Neural crest cell (in vitro differentiated cells): Measurements from ENCODE around the gene FOXJ3. TPM values are rescaled to one million over a fixed set of nuclear protein-coding genes. Genes with fewer than 3 reads are reported as not detected.
A peak's percentile ranks its signal among the peaks of the same experiment; 100 is the strongest.

Source experiments
- DNase-seq: peaks from one replicate; pipeline ENCODE4 v3.0.0; 2021; ENCODE audit warnings: low read depth, mixed read lengths, low spot score
- H3K27ac Mint-ChIP-seq: one replicate; pipeline ENCODE4 v1.8.0; 2021; ENCODE audit warnings: mild to moderate bottlenecking, mixed read lengths; ENCODE audit not compliant: unreplicated experiment
- H3K27me3 Mint-ChIP-seq: 2 replicates; pipeline ENCODE4 v1.8.0; 2021; ENCODE audit warnings: low read depth, mild to moderate bottlenecking, mixed read lengths
- H3K36me3 Mint-ChIP-seq: 2 replicates; pipeline ENCODE4 v1.8.0; 2021; ENCODE audit warnings: low read depth, mild to moderate bottlenecking, mixed read lengths
- H3K4me1 Mint-ChIP-seq: 2 replicates; pipeline ENCODE4 v1.8.0; 2021; ENCODE audit warnings: mixed read lengths
- H3K4me3 Mint-ChIP-seq: one replicate; pipeline ENCODE4 v1.8.0; 2021; ENCODE audit warnings: mild to moderate bottlenecking, mixed read lengths
- H3K9me3 Mint-ChIP-seq: 2 replicates; pipeline ENCODE4 v1.8.0; 2021; ENCODE audit warnings: mixed read lengths
- CTCF ChIP-seq: fragments of 200-600 bp; sonication (generic); conservative IDR thresholded peaks from 2 replicates; pipeline ENCODE4 v1.5.0; 2021; ENCODE audit warnings: antibody characterized with exemption, mild to moderate bottlenecking
- total RNA-seq: library from RNA; stranded (reverse); gene quantifications from 2 replicates; pipeline ENCODE4 v1.2.1, GENCODE V29; 2021

The FOXJ3 gene
- total RNA-seq, 1 donor from 2014 or later, result 40.2 TPM

DNA sequence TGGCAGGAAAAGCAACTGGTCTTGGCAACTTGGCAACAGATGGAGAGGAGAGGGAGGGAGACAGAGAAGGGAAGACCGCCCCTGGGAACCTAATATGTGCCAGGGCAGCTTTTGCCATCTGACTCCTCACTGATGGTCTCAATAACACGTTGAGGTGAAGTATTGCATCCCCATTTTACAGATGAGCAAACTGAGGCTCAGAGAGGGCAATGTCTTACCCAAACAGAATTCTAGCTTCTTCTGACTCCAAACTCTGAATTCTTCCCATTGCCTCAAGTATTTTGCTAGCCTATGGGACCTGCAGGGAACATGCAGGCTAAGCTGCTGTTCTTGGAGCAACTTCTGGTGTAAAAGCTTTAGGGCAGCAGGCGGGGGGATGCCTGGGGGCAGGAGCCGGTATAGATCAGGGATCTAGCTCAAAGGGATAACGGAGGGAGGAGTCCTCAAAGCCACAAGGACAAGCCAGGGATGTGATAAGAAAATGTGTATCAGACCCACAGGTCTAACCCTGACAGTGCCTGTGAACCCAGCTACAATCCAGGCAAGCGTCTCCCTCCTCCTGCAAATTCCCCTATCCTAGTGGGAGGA is 163.3 kb downstream of the FOXJ3 start:
- H3K9me3 Mint-ChIP-seq, result no peaks in the 10 kb centered on the region
- peaks cover 20% of the 10 kb centered on the region for H3K4me1 Mint-ChIP-seq
- no peak for DNase-seq
- H3K27ac Mint-ChIP-seq, result no peak overlapping the region
- no peaks in the 10 kb centered on the region for H3K27me3 Mint-ChIP-seq
- no peaks in the 10 kb centered on the region for H3K36me3 Mint-ChIP-seq
- H3K4me3 Mint-ChIP-seq, result peak overlapping the region; percentile 51
- TF ChIP-seq CTCF, result no peak

DNA sequence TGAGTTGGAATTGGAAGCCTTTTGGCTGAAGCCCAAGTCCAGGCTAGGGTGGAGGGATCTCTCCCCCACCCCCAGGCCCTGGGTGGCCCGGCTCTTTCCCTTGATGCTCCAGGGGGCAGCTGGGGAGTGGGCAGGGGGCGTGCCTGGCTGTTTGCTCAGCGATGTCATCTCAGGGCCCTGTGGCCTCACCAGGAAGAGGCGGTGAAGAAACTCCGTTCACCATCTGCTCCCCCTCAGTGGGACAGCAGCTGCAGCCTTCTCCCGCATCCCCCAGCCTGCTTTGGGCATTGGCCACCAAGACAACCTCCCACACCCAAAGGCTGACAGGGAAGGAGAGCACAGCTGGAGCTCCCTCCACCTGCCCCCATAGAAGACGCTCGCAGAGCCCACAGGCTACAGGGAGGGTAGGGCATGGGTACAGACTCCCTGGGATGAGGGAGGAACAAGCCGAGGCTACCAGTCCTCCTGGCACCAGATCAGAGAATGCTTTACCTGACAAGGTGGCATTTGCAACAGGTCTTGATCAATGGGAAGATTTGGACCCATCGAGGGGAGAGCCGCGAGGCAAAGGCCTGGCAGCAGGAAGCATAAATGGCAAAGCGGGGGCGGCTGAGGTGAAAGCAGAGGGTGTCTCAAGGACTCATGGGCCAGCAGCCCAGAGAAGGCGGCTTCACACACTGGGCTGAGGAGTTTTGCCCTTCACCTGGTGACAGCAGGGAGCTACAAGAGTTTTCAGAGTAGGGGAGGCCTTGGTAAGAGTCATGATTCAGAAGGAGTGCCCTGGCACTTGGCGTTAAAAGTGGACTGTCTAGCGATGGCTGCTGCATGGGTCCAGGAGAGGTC is 164.0 kb downstream of the FOXJ3 start:
- Mint-ChIP-seq H3K27me3 (no peaks in the 10 kb centered on the region), H3K36me3 (no peaks in the 10 kb centered on the region), H3K9me3 (no peaks in the 10 kb centered on the region), H3K4me1 (peaks cover 23% of the 10 kb centered on the region), H3K4me3 (no peak overlapping the region), H3K27ac (no peak overlapping the region)
- TF ChIP-seq CTCF, result no peak
- DNase-seq, result no peak

- H3K4me1 Mint-ChIP-seq, result peaks cover 27% of the 10 kb centered on the region
- no peaks in the 10 kb centered on the region for H3K36me3 Mint-ChIP-seq
- no peaks in the 10 kb centered on the region for H3K27me3 Mint-ChIP-seq
- TF ChIP-seq CTCF, result no peak
- no peak for DNase-seq
- H3K9me3 Mint-ChIP-seq, result no peaks in the 10 kb centered on the region
- no peak overlapping the region for H3K4me3 Mint-ChIP-seq
- no peak overlapping the region for H3K27ac Mint-ChIP-seq
Measured at GRCh38 chr1:42168763-42169162, 166.3 kb downstream of the FOXJ3 start.

DNA sequence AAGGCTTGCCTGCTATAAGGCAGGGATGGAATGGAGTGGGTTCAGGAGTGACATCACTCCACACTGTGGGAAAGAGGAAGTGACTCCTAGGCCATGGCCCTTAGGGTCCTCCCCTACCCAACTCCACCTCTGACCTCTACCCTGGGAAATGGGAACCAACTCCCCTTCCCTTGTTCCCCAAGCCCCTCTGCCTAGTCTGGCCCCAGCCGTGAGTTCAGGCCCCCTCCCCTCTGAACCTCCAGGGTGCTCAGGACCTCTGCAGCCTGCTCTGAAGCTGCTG is 166.7 kb downstream of the FOXJ3 start:
- Mint-ChIP-seq H3K27ac (no peak overlapping the region), H3K9me3 (no peaks in the 10 kb centered on the region), H3K27me3 (no peaks in the 10 kb centered on the region), H3K36me3 (no peaks in the 10 kb centered on the region), H3K4me3 (no peak overlapping the region), H3K4me1 (peaks cover 23% of the 10 kb centered on the region)
- no peak for DNase-seq
- TF ChIP-seq CTCF, result no peak

DNA sequence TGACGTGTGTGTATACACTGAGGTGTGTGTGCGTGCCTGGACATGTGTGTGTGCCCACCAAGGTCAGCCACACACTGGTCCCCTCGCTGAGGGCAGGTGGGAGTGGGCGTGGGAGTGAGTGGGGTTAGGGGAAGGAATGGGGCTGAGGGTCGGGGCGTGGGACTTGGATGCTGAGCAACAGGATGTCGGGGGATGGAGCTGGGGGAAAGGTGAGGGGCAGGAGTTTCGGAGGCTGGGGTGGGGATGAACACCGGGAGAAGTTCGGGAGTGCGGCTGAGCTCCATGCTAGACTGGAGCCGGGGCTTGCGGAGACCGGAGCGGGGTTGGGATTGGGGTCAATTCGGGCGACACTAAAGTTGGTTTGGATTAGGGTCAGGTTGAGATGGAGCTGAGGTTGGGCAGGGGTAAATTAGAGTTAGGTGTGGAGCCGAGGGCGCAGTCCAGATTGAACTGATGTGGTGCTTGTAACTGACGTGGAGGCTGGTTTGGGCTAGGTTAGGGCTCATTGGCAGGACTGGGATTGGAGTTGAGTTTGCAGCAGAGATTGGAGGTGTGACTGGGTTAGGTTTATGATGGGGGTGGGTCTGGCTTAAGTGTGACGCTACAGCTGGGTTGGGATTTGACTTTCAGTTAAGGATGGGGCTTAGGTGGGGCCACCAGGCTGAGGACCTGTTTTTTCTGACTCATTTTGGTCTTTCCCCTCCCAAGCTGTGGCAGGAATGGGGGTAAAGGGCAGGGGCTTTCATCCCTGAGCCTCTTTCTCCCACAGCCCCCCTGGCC is 167.2 kb downstream of the FOXJ3 start:
- Mint-ChIP-seq H3K27me3 (no peaks in the 10 kb centered on the region), H3K9me3 (no peaks in the 10 kb centered on the region), H3K27ac (no peak overlapping the region), H3K4me1 (peaks cover 22% of the 10 kb centered on the region), H3K4me3 (peak overlapping the region; percentile 1), H3K36me3 (no peaks in the 10 kb centered on the region)
- DNase-seq, result no peak
- no peak for TF ChIP-seq CTCF
